IPS-20b (cell line): Measurements from ENCODE around the gene KY.

Experiments used
- H3K27ac ChIP-seq: one replicate; pipeline ENCODE4 v1.5.1; 2013; ENCODE audit warnings: low read length
- H3K27me3 ChIP-seq: 2 replicates; pipeline ENCODE4 v1.6.1; 2013; ENCODE audit warnings: mild to moderate bottlenecking, low read length, inconsistent platforms; ENCODE audit not compliant: insufficient read depth
- H3K36me3 ChIP-seq: 2 replicates; pipeline ENCODE4 v1.6.1; 2013; ENCODE audit warnings: low read depth, mild to moderate bottlenecking, inconsistent platforms, low read length, moderate library complexity; ENCODE audit not compliant: insufficient read depth
- H3K4me1 ChIP-seq: 2 replicates; pipeline ENCODE4 v1.6.1; 2013; ENCODE audit warnings: mild to moderate bottlenecking, control low read depth, inconsistent platforms, low read length, moderate library complexity; ENCODE audit not compliant: insufficient read depth
- H3K4me3 ChIP-seq: 2 replicates; pipeline ENCODE4 v1.5.1; 2013; ENCODE audit warnings: mild to moderate bottlenecking, low read length, inconsistent platforms
- H3K9ac ChIP-seq: 2 replicates; pipeline ENCODE4 v1.6.1; 2013; ENCODE audit warnings: low read depth, mild to moderate bottlenecking, inconsistent platforms, low read length, moderate library complexity
- H3K9me3 ChIP-seq: 2 replicates; pipeline ENCODE4 v1.6.1; 2013; ENCODE audit warnings: mild to moderate bottlenecking, low read depth, low read length, inconsistent platforms; ENCODE audit not compliant: insufficient read depth

The KY gene

GRCh38 chr3:134611516-134611915, 39.3 kb downstream of the KY start:
- H3K9ac ChIP-seq, result no peak overlapping the region
- H3K36me3 ChIP-seq, result no peaks in the 10 kb centered on the region
- no peaks in the 10 kb centered on the region for H3K4me1 ChIP-seq
- no peak overlapping the region for H3K4me3 ChIP-seq
- H3K27me3 ChIP-seq, result no peaks in the 10 kb centered on the region
- no peaks in the 10 kb centered on the region for H3K9me3 ChIP-seq
- H3K27ac ChIP-seq, result no peak overlapping the region

DNA sequence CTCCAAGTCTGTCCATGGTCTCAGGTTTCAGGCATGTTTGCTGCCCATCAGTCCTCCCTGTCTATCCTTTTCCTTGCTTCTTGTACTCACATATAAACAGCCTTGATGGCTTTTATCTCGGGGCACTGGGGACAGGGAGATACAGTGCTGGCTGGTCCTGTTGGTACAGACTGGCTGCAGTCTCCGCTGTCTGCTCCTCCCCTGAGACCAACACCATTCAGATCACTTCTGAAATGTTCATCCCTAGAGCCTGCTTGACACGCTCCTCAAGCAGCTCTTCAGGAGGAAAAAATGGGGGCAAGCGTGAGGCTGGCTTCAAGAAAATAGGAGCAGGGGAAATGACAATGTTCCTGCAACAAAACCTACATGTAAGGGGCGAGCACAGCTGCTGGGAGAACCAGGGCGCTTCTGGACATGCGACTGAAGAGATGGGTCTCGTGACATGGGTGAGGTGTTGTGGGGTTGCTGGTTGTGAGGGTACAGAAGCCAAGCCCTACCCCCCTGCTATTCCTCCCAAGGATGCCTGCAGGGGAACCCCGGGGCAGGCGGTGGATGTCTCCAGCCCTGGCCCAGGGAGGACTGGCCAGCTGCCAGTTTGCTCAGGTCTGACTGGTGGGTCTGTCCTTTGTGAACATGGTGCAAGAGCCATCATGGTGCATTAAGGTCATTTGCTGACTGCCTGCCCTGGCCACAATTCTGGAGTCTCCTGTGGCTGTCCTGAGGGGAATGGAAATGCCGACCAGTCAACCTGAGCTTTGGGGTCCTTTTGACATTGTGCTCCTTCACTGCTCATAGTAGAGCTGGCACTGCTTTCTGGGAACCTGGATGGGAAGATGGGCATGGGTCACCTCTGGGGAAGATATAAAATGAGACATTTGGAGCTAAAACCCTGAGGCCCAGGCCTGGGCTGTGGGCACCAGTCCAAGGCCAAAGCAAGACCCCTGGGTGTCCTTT, 40.1 kb downstream of the KY start:
- H3K4me3 ChIP-seq, result no peak overlapping the region
- H3K9ac ChIP-seq, result no peak overlapping the region
- no peaks in the 10 kb centered on the region for H3K9me3 ChIP-seq
- no peaks in the 10 kb centered on the region for H3K36me3 ChIP-seq
- H3K27me3 ChIP-seq, result no peaks in the 10 kb centered on the region
- no peak overlapping the region for H3K27ac ChIP-seq
- no peaks in the 10 kb centered on the region for H3K4me1 ChIP-seq

- no peak overlapping the region for H3K4me3 ChIP-seq
- H3K9me3 ChIP-seq, result no peaks in the 10 kb centered on the region
- no peaks in the 10 kb centered on the region for H3K4me1 ChIP-seq
- H3K27me3 ChIP-seq, result no peaks in the 10 kb centered on the region
- no peak overlapping the region for H3K9ac ChIP-seq
- H3K36me3 ChIP-seq, result no peaks in the 10 kb centered on the region
- H3K27ac ChIP-seq, result no peak overlapping the region
Measured at GRCh38 chr3:134609821-134610431, 40.9 kb downstream of the KY start.

DNA sequence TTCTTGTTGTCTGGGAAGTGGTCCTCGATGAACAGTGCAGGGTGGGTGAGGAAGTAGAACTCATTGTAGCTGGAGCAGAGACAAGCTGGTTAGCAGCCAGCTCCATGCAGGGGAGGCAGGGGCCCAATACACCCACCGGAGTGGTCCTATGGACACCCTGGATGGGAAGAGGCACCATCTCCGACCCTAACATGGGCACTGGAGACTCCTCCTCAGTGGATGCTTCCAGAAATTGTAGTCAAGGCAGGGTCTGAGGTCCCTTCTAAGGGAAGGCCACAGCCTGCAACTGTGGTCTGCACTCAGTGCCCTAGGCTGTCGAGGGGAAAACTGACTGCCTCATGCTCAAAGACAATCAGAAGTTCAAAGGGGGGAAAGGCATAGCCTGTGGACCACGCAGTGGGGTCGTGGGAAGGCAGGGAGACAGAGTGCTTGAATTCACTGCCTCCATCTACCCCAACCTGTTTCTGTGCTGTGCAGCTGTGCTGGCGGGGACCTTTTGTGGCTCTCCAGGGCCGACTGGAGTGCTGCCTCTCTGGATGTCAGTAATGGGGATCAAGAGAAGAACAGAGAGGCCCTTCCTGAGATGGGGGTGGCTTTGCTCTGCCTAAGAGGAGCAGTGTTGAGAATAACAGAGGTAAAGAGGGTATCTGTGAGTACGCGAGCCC, 41.9 kb downstream of the KY start:
- H3K36me3 ChIP-seq, result no peaks in the 10 kb centered on the region
- no peak overlapping the region for H3K4me3 ChIP-seq
- H3K9ac ChIP-seq, result no peak overlapping the region
- no peaks in the 10 kb centered on the region for H3K27me3 ChIP-seq
- H3K4me1 ChIP-seq, result no peaks in the 10 kb centered on the region
- no peak overlapping the region for H3K27ac ChIP-seq
- no peaks in the 10 kb centered on the region for H3K9me3 ChIP-seq

DNA sequence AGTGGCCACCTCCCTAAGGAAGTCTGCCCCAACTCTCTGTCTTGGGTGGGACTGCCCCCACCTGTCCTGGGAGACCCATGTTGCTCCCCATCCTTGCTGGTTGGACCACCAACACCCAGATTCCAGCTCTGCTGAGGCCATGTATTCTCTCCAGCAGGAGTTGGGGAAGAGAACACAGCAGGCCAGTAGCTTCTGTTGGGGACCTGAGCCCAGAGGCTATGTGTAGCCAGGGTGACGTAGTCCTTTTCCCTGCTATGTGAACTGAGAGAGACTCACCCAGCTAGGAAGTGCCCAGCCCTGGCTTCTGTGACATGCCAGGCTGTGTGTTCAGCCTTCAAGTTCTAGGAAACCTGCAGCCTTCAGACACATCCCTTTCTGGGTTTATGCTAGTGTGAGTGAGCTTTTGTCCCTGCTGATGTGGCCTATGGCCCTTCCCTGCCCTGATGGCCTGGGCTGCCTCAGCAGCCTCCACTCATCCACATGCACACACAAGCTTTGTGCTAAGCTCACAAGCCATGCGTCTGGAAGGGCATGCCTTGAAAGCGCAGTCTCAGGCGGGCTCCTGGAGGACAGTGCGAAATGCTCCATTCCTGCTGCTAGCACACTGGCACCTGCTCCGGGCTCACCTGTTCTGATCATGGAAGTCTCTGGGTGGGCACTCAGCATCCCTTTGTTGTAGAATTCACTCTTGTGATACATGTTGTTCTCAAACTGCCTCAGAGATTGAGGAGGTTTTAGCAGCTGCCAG, 42.6 kb downstream of the KY start:
- H3K27me3 ChIP-seq, result no peaks in the 10 kb centered on the region
- no peaks in the 10 kb centered on the region for H3K36me3 ChIP-seq
- no peak overlapping the region for H3K27ac ChIP-seq

GRCh38 chr3:134607054-134608022, 43.5 kb downstream of the KY start:
- Histone ChIP-seq H3K9ac (no peak overlapping the region), H3K4me3 (no peak overlapping the region), H3K4me1 (0 out of 2 replicates have a peak, but pooled peaks cover 1% of the 10 kb centered on the region), H3K9me3 (no peaks in the 10 kb centered on the region), H3K36me3 (no peaks in the 10 kb centered on the region), H3K27ac (no peak overlapping the region), H3K27me3 (no peaks in the 10 kb centered on the region)

More for the DNA sequence above, 42.6 kb downstream of the KY start:
- Histone ChIP-seq H3K9ac (no peak overlapping the region), H3K4me3 (no peak overlapping the region), H3K9me3 (no peaks in the 10 kb centered on the region), H3K4me1 (no peaks in the 10 kb centered on the region)

GRCh38 chr3:134606033-134607025, 44.5 kb downstream of the KY start:
- H3K9me3 ChIP-seq, result no peaks in the 10 kb centered on the region
- 0 out of 2 replicates have a peak, but pooled peaks cover 3% of the 10 kb centered on the region for H3K4me1 ChIP-seq
- no peak overlapping the region for H3K9ac ChIP-seq
- H3K4me3 ChIP-seq, result no peak overlapping the region
- H3K27me3 ChIP-seq, result no peaks in the 10 kb centered on the region
- no peak overlapping the region for H3K27ac ChIP-seq
- H3K36me3 ChIP-seq, result no peaks in the 10 kb centered on the region

- no peak overlapping the region for H3K9ac ChIP-seq
- no peak overlapping the region for H3K27ac ChIP-seq
- H3K4me3 ChIP-seq, result no peak overlapping the region
- H3K4me1 ChIP-seq, result 0 out of 2 replicates have a peak, but pooled peaks cover 3% of the 10 kb centered on the region
- H3K9me3 ChIP-seq, result no peaks in the 10 kb centered on the region
- H3K36me3 ChIP-seq, result no peaks in the 10 kb centered on the region
- H3K27me3 ChIP-seq, result peaks cover 2% of the 10 kb centered on the region; the same call in 1 of the 2 replicates
Measured at GRCh38 chr3:134605556-134605955, 45.3 kb downstream of the KY start.

GRCh38 chr3:134603956-134604355, 46.9 kb downstream of the KY start:
- Histone ChIP-seq H3K9me3 (no peaks in the 10 kb centered on the region), H3K27me3 (peaks cover 9% of the 10 kb centered on the region; the same call in 1 of the 2 replicates), H3K36me3 (no peaks in the 10 kb centered on the region), H3K27ac (no peak overlapping the region), H3K9ac (no peak overlapping the region), H3K4me3 (no peak overlapping the region), H3K4me1 (0 out of 2 replicates have a peak, but pooled peaks cover 3% of the 10 kb centered on the region)
